Esophagus squamous epithelium (tissue), 5 donors: ENCODE results near the gene SMLR1. TPM values are rescaled to one million over a fixed set of nuclear protein-coding genes. Genes with fewer than 3 reads are reported as not detected.
"Not testable (repeated sequence)": the region's sequence is repeated elsewhere in the genome, so short reads cannot be mapped to it uniquely, and the experiment has no call there.

Experiments
- DNase-seq: peaks from one replicate; lab custom pipeline; 2025; lab: John Stamatoyannopoulos, UW
- H3K27ac ChIP-seq, 4 donors: fragments of 200-600 bp; sonication (generic); one replicate each; pipeline ENCODE4 v1.5.1; 2016 to 2019; ENCODE audit warnings: mild to moderate bottlenecking in 1 of 4
- H3K27me3 ChIP-seq, 4 donors: fragments of 200-600 bp; sonication (generic); 1 replicate in 3 of 4; 2 replicates in 1 of 4; pipeline versions ENCODE4 v1.5.1 to v1.6.0; 2017 to 2021; ENCODE audit warnings: antibody characterized with exemption in 1 of 4
- H3K36me3 ChIP-seq, 3 donors: fragments of 200-600 bp; sonication (generic); one replicate each; pipeline ENCODE4 v1.5.1; 2016 to 2019
- H3K4me1 ChIP-seq, 3 donors: fragments of 200-600 bp; sonication (generic); one replicate each; pipeline ENCODE4 v1.5.1; 2017 to 2019
- H3K4me3 ChIP-seq, 4 donors: fragments of 200-600 bp; sonication (generic); 1 replicate in 3 of 4; 2 replicates in 1 of 4; pipeline ENCODE4 v1.5.1; 2016 to 2019; ENCODE audit warnings: mild to moderate bottlenecking in 2 of 4, moderate library complexity in 1 of 4
- H3K9me3 ChIP-seq, 3 donors: fragments of 200-600 bp; sonication (generic); one replicate each; pipeline ENCODE4 v1.5.1; 2016 to 2019
- CTCF ChIP-seq, 6 experiments: fragments of 450-650 bp in 4 of 6; fragments of 200-600 bp in 2 of 6; sonication (generic) in 2 of 6; IDR thresholded peaks; one replicate each; pipeline ENCODE4 v1.5.1; 2016 to 2019; ENCODE audit warnings: antibody characterized with exemption in 6 of 6, mild to moderate bottlenecking in 4 of 6, moderate library complexity in 4 of 6
- POLR2A ChIP-seq, 4 donors: fragments of 450-650 bp; IDR thresholded peaks; one replicate each; pipeline ENCODE4 v1.6.1; 2017; ENCODE audit warnings: antibody characterized with exemption in 4 of 4, mild to moderate bottlenecking in 4 of 4, moderate library complexity in 3 of 4
- WGBS, 2 donors: methylation state at CpG; one replicate each; pipeline ENCODE4 v1.1.5; 2018; 5-methylcytosine and 5-hydroxymethylcytosine counted together
- intact Hi-C: fragments of 100-400 bp; cut with DNase I; formaldehyde crosslinking; loops from one replicate; pipeline ENCODE4 v1.15.0; 2022
- total RNA-seq, 4 donors: library from RNA; depleted of rRNA; stranded (reverse); fragments of >200 nt; gene quantifications; one replicate each; pipeline ENCODE4 v1.1.0, GENCODE V29; 2016
- donor health status: DM: yes; HTN: yes; CAD: no.

The SMLR1 gene
- total RNA-seq, 4 donors from 2014 or later = not detected

GRCh38 chr6:130796313-130796905 lies 30.8 kb upstream of the SMLR1 start:
- intact Hi-C loops = no loop called here
- no peak for TF ChIP-seq CTCF (IDR thresholded peaks at IDR 0.05)
- TF ChIP-seq POLR2A (IDR thresholded peaks at IDR 0.05) = no peak
- no peaks in the 10 kb centered on the region for H3K36me3 ChIP-seq
- no peak overlapping the region for H3K4me3 ChIP-seq
- H3K27me3 ChIP-seq = no peaks in the 10 kb centered on the region
- peaks cover 0 to 4% (median 4%) of the 10 kb centered on the region in 3 donors for H3K9me3 ChIP-seq
- no peak overlapping the region for H3K27ac ChIP-seq
- no peaks in the 10 kb centered on the region for H3K4me1 ChIP-seq
- DNase-seq = no peak

- Histone ChIP-seq H3K9me3 (peaks cover 0 to 4% (median 4%) of the 10 kb centered on the region in 3 donors), H3K27ac (no peak overlapping the region), H3K4me3 (no peak overlapping the region), H3K27me3 (no peaks in the 10 kb centered on the region), H3K4me1 (no peaks in the 10 kb centered on the region), H3K36me3 (no peaks in the 10 kb centered on the region)
- no peak for TF ChIP-seq POLR2A (IDR thresholded peaks at IDR 0.05)
- no peak for TF ChIP-seq CTCF (IDR thresholded peaks at IDR 0.05)
- whole genome bisulfite sequencing, 2 donors = 90% methylated on average over 2 of the region's 2 CpGs
- intact Hi-C loops = no loop called here
- DNase-seq = no peak
Observed at GRCh38 chr6:130797061-130797460, 30.1 kb upstream of the SMLR1 start.

DNA sequence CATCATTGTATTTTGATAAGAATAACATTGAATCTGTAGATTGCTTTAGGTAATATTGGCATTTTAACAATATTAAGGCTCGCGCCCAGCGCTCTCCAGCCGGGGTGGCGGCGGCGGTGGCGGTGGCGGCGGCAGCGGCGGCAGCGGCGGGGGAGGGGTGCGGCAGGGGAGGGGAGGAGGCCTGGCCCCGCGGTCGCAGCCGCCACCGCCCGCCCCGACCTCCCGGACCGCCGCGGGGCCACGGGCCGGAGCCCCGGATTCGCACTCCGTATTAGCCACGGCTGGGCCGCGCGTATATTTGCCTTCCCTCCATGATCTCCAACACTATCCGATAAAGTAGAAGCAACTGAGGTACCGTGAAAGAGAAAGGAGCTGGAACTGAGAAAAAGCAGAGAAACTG lies 25.8 kb upstream of the SMLR1 start:
- H3K9me3 ChIP-seq, DNase-seq, H3K27ac ChIP-seq, intact Hi-C loops, H3K27me3 ChIP-seq, H3K36me3 ChIP-seq, H3K4me1 ChIP-seq, H3K4me3 ChIP-seq: not testable (repeated sequence)
- 98% methylated on average over 10 of the region's 37 CpGs; no CpG with 5 or more reads in 1 of the 2 donors for WGBS, 2 donors

GRCh38 chr6:130810307-130811030 lies 16.7 kb upstream of the SMLR1 start:
- no peak overlapping the region for H3K4me3 ChIP-seq
- H3K4me1 ChIP-seq = no peaks in the 10 kb centered on the region
- no peak overlapping the region for H3K27ac ChIP-seq
- no peak for DNase-seq
- intact Hi-C loops = no loop called here
- H3K36me3 ChIP-seq = no peaks in the 10 kb centered on the region
- no peaks in the 10 kb centered on the region for H3K27me3 ChIP-seq
- H3K9me3 ChIP-seq = no peaks in the 10 kb centered on the region
- 48 to 51% methylated on average over 9 of the region's 9 CpGs for WGBS, 2 donors
- TF ChIP-seq CTCF (IDR thresholded peaks at IDR 0.05) = no peak

DNA sequence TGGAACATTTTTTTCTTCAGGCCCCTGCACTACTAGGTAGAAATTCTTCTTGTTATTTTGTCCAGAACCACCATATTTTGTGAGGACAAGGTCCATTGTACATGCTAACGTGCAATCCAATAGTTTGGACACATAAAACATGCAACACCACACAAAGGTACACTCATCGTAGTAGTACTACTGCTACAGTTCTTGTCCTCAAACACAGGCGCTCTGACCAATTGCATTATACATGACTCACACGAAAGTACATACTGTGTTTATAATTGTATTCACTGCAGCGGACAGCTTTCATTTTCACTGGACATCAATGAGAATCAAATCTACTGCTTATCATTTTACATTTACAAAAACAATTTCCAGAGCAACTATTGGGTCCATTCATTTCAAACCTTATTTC lies 15.3 kb upstream of the SMLR1 start:
- WGBS, 2 donors = 85 to 91% methylated on average over 5 of the region's 5 CpGs
- DNase-seq = no peak
- H3K36me3 ChIP-seq = no peaks in the 10 kb centered on the region
- H3K4me3 ChIP-seq = no peak overlapping the region
- no peaks in the 10 kb centered on the region for H3K9me3 ChIP-seq
- H3K4me1 ChIP-seq = no peaks in the 10 kb centered on the region
- H3K27me3 ChIP-seq = no peaks in the 10 kb centered on the region
- H3K27ac ChIP-seq = no peak overlapping the region
- TF ChIP-seq CTCF (IDR thresholded peaks at IDR 0.05) (no peak), POLR2A (IDR thresholded peaks at IDR 0.05) (no peak)
- intact Hi-C loops = no loop called here
